Chondrocyte (in vitro differentiated cells): ENCODE data around the gene HTR7. TPM values are rescaled to one million over a fixed set of nuclear protein-coding genes. Genes with fewer than 3 reads are reported as not detected.
"Not testable (repeated sequence)": the region's sequence is repeated elsewhere in the genome, so short reads cannot be mapped to it uniquely, and the experiment has no call there.

ENCODE experiments used
- DNase-seq: peaks from one replicate; pipeline ENCODE4 v3.0.0; 2021; ENCODE audit warnings: mixed read lengths, low spot score
- H3K27ac Mint-ChIP-seq: one replicate; pipeline ENCODE4 v1.8.0; 2021; ENCODE audit warnings: mild to moderate bottlenecking, moderate library complexity, mixed read lengths; ENCODE audit not compliant: unreplicated experiment
- H3K27me3 Mint-ChIP-seq: 2 replicates; pipeline ENCODE4 v1.8.0; 2021; ENCODE audit warnings: low read depth, mixed read lengths
- H3K36me3 Mint-ChIP-seq: 2 replicates; pipeline ENCODE4 v1.8.0; 2021; ENCODE audit warnings: low read depth, mixed read lengths
- H3K4me1 Mint-ChIP-seq: 2 replicates; pipeline ENCODE4 v1.8.0; 2021; ENCODE audit warnings: low read depth, mild to moderate bottlenecking, mixed read lengths
- H3K4me3 Mint-ChIP-seq: one replicate; pipeline ENCODE4 v1.8.0; 2021; ENCODE audit warnings: mild to moderate bottlenecking, moderate library complexity, mixed read lengths; ENCODE audit not compliant: unreplicated experiment
- H3K9me3 Mint-ChIP-seq: 2 replicates; pipeline ENCODE4 v1.8.0; 2021; ENCODE audit warnings: low read depth, mixed read lengths
- total RNA-seq: library from RNA; stranded (reverse); gene quantifications from 3 replicates; pipeline ENCODE4 v1.2.1, GENCODE V29; 2021
- TF ChIP-seq, protein P1 (sequence below): fragments of 200-600 bp; sonication (generic); IDR thresholded peaks from 2 replicates; pipeline ENCODE4 v1.5.0; 2021; ENCODE audit warnings: antibody characterized with exemption, mild to moderate bottlenecking, moderate library complexity

HTR7 gene
- total RNA-seq, 1 donor from 2014 or later = 0.32 TPM

DNA sequence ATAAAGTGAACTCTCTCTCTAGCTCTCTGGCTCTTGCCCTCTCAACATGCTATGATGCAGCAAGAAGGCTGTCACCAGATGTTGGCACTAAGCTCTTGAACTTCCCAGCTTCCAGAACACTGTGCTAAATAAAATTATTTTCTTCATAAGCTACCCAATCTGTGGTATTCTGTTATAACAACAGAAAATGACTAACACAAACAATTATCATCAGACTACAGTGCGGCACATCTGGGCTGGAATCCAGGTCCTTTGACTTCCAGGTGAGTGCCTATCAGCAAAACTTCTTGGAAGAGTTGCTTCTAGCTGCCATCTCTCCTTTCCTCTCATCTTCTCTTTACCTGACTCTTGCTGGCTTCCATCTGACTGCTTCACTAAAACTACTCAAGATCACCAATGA is 20.4 kb downstream of the HTR7 start:
- no peak for DNase-seq
- Mint-ChIP-seq H3K27me3 (peaks cover 15% of the 10 kb centered on the region), H3K27ac (no peak overlapping the region), H3K36me3 (no peaks in the 10 kb centered on the region), H3K9me3 (peaks cover 6% of the 10 kb centered on the region), H3K4me1 (no peaks in the 10 kb centered on the region), H3K4me3 (no peak overlapping the region)
- TF ChIP-seq, protein P1, sequence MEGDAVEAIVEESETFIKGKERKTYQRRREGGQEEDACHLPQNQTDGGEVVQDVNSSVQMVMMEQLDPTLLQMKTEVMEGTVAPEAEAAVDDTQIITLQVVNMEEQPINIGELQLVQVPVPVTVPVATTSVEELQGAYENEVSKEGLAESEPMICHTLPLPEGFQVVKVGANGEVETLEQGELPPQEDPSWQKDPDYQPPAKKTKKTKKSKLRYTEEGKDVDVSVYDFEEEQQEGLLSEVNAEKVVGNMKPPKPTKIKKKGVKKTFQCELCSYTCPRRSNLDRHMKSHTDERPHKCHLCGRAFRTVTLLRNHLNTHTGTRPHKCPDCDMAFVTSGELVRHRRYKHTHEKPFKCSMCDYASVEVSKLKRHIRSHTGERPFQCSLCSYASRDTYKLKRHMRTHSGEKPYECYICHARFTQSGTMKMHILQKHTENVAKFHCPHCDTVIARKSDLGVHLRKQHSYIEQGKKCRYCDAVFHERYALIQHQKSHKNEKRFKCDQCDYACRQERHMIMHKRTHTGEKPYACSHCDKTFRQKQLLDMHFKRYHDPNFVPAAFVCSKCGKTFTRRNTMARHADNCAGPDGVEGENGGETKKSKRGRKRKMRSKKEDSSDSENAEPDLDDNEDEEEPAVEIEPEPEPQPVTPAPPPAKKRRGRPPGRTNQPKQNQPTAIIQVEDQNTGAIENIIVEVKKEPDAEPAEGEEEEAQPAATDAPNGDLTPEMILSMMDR = no peak

DNA sequence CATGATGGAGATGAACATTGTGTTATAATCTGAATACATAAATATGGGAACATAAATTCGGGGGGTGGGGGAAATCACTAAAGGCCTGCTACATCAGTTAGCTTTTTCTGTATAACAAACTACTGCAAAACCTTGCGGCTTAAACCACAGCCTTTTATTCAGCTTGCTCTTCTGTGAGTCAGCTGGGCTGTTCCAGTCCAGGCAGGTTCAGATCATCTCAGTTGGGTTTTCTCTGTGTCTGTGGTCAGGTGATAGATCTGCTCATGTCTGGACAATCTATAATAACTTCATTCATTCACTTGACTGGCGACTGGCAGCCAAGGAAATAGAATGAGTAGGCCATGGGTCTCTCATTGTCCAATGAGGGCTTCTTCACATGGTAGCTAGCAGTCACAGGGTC is 23.5 kb downstream of the HTR7 start:
- Mint-ChIP-seq H3K27me3 (peaks cover 13% of the 10 kb centered on the region), H3K9me3 (peaks cover 13% of the 10 kb centered on the region), H3K4me3 (no peak overlapping the region), H3K36me3 (no peaks in the 10 kb centered on the region), H3K4me1 (no peaks in the 10 kb centered on the region), H3K27ac (no peak overlapping the region)
- no peak for DNase-seq
- TF ChIP-seq, protein P1 = no peak

DNA sequence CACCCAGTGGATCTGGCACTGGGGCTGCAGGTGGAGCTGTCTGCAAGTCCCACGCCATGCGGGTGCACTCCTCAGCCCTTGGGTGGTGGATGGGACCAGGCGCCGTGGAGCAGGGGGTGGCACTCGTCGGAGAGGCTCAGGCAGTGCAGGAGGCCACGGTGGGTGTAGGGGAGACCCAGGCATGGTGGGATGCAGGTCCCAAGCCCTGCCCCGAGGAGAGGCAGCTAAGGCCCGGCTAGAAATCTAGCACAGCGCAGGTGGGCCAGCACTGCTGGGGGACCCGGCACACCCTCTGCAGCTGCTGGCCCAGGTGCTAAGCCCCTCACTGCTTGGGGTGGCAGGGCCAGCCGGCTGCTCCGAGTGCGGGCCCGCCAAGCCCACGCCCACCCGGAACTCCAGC is 25.7 kb downstream of the HTR7 start:
- TF ChIP-seq, protein P1 = no peak
- H3K36me3 Mint-ChIP-seq = peaks cover 2% of the 10 kb centered on the region
- H3K4me1 Mint-ChIP-seq = no peaks in the 10 kb centered on the region
- peaks cover 17% of the 10 kb centered on the region for H3K27me3 Mint-ChIP-seq
- DNase-seq = no peak
- H3K9me3 Mint-ChIP-seq = peaks cover 13% of the 10 kb centered on the region
- no peak overlapping the region for H3K4me3 Mint-ChIP-seq
- H3K27ac Mint-ChIP-seq = no peak overlapping the region

DNA sequence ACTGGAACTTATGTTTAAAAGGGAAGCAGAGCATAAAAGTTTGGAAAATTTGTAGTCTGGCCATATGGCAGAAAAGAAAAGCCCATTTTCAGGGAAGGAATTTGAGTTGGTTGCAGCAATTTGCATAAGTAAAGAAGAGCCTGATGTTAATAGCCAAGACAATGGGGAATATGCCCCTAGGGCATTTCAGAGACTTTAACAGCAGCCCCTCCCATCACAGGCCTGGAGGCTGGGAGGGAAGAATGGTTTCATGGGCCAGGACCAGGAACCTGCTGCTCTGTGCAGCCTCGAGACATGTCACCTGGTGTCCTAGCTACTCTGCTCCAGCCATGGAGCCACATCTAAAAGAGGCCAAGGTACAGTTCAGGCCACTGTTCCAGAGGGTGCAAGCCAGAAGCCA is 35.3 kb downstream of the HTR7 start:
- H3K36me3 Mint-ChIP-seq = peaks cover 6% of the 10 kb centered on the region

DNA sequence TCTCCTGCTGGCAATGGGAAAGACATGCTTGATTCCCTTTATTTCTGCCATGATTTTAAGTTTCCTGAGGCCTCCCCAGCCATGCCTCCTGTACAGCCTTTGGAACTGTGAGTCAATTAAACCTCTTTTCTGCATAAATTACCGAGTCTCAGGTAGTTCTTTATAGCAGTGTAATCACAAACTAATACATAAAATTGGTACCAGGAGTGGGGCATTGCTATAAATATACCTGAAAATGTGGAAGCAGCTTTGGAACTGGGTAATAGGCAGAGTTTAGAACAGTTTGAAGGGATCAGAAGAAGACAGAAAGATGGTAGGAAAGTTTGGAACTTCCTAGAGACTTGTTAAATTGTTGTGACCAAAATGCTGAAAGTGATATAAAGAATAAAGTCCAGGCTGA is 36.0 kb downstream of the HTR7 start:
- not testable (repeated sequence) for H3K4me1 Mint-ChIP-seq, H3K27me3 Mint-ChIP-seq, H3K36me3 Mint-ChIP-seq, DNase-seq, H3K4me3 Mint-ChIP-seq, H3K27ac Mint-ChIP-seq
- H3K9me3 Mint-ChIP-seq = peaks cover 14% of the 10 kb centered on the region

More for the DNA sequence above, 35.3 kb downstream of the HTR7 start:
- no peaks in the 10 kb centered on the region for H3K4me1 Mint-ChIP-seq
- no peak for DNase-seq
- H3K27ac Mint-ChIP-seq = no peak overlapping the region
- peaks cover 17% of the 10 kb centered on the region for H3K9me3 Mint-ChIP-seq
- TF ChIP-seq, protein P1 = no peak
- H3K27me3 Mint-ChIP-seq = peaks cover 11% of the 10 kb centered on the region
- no peak overlapping the region for H3K4me3 Mint-ChIP-seq

DNA sequence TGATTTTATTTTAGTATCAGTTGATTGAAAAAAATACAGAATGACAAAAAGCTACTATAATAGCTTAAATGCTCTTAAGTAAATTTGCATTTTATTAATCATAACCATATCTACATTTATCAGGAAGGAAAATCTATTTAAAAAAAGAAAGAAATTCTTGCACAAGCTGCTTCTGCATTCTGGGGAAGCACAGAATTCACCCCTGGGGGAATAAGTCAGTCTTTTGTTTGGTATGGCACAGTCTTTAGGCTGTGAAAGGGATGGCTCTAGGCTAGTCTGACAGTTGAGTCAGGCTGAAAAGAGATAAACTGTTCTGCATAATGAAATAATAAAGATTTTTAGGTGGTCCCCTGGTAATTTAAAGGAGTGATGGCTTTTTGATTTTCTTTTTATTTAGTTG is 37.9 kb downstream of the HTR7 start:
- no peak for DNase-seq
- no peak overlapping the region for H3K27ac Mint-ChIP-seq
- TF ChIP-seq, protein P1 = no peak
- peaks cover 11% of the 10 kb centered on the region for H3K27me3 Mint-ChIP-seq
- no peaks in the 10 kb centered on the region for H3K4me1 Mint-ChIP-seq
- peaks cover 10% of the 10 kb centered on the region for H3K9me3 Mint-ChIP-seq
- H3K36me3 Mint-ChIP-seq = peaks cover 1% of the 10 kb centered on the region
- H3K4me3 Mint-ChIP-seq = no peak overlapping the region
